Astrocyte of the cerebellum (primary cell): ENCODE results near the gene RALGPS1.

ENCODE experiments used
- DNase-seq: peaks from one replicate; pipeline ENCODE4 v3.0.0-alpha.2; 2011; ENCODE audit warnings: low read depth
- H3K4me3 ChIP-seq: 2 replicates; pipeline ENCODE4 v1.5.1; 2011; ENCODE audit warnings: mild to moderate bottlenecking, low read depth, low read length, moderate library complexity
- in situ Hi-C: cut with HindIII; loops from 2 replicates; pipeline ENCODE4 v1.10.0; 2017; ENCODE audit warnings: low sequenced_read_pairs
- TF ChIP-seq, protein P1 (sequence below): IDR thresholded peaks from 2 replicates; pipeline ENCODE4 v1.5.1; 2012; ENCODE audit warnings: low read length, low read depth, moderate library complexity, mild to moderate bottlenecking; ENCODE audit errors: missing control alignments

Gene RALGPS1

DNA sequence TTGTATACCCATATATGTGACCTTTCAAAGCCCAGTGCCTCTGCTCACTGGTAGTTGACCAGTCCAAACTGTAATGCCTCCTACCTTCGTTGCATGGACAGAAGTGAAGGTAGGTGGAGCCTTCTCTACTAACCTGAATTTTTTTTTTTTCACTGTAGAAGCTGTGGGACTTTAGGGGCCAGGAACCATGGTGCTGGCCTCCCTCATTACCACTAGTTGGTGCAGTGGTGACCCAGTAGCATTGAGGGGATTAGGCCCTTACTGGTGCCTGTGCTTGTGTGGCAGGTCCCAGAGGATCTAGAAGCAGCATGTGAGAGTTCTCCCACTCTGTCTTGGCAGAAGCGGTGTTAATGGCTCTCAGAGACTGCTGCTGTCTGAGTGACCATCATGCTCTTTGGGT, 2.3 kb downstream of the RALGPS1 start:
- TF ChIP-seq, protein P1, sequence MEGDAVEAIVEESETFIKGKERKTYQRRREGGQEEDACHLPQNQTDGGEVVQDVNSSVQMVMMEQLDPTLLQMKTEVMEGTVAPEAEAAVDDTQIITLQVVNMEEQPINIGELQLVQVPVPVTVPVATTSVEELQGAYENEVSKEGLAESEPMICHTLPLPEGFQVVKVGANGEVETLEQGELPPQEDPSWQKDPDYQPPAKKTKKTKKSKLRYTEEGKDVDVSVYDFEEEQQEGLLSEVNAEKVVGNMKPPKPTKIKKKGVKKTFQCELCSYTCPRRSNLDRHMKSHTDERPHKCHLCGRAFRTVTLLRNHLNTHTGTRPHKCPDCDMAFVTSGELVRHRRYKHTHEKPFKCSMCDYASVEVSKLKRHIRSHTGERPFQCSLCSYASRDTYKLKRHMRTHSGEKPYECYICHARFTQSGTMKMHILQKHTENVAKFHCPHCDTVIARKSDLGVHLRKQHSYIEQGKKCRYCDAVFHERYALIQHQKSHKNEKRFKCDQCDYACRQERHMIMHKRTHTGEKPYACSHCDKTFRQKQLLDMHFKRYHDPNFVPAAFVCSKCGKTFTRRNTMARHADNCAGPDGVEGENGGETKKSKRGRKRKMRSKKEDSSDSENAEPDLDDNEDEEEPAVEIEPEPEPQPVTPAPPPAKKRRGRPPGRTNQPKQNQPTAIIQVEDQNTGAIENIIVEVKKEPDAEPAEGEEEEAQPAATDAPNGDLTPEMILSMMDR, result no peak
- in situ Hi-C loops, result no loop called here
- H3K4me3 ChIP-seq, result no peak overlapping the region
- no peak for DNase-seq

DNA sequence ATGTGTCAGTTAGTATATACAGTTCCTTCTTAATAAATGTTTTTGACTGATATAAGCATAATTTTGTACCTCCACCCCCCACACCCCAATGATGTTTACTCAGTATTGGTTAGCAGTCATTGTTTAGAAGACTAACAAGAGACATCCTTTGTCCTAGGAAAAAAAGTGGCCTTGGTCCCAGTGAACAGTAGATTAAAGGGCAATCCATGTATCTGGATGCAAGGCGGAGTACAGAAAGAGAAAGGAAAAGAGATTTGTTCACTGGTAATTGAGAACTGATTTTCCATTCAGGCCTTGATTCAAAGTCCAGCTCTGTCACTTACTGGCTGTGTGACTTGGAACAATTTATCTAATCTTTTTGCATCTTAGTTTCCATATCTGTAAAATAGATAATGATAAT, 4.6 kb downstream of the RALGPS1 start:
- no peak overlapping the region for H3K4me3 ChIP-seq
- no peak for DNase-seq
- TF ChIP-seq, protein P1, result no peak
- in situ Hi-C loops, result no loop called here

DNA sequence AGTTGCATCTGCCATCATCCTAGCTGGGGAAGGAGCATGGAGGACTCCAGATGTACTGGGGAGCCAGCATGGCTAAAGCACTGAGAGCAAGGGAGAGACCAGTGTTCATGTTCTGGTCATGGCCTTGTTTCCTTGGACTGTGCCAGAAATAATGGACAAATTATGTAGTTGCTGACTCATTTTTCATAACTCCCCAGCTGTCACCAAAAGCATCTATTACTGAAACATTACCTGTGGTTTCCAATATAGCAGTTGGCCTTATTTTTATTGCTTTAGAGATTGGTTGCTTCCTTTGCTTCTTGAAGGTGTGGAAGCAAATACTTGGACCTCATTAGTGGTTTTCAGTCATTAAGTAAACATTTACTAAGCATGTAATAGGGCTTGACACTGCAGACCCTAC, 11.3 kb downstream of the RALGPS1 start:
- in situ Hi-C loops, result no loop called here
- no peak for DNase-seq
- TF ChIP-seq, protein P1, result no peak

DNA sequence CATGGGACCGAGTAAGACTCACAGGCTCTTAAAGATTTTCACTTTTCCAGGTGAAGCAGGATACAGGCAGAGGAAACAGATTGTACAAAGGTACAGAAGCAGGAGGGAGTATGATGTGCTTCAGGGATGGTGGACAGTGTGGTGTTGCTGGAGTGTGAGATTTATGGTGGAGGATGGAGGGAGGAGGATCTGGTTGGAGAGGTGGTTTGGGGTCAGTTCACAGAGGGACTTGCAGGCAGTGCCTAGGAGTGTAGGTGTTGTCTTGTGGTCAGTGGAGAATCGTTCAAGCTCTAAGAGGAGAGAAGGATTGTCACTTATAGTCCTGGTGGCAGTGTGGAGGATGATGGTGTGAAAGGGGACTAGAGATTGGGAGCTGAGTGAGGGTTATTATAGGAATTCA, 11.8 kb downstream of the RALGPS1 start:
- no peak for DNase-seq
- no peak overlapping the region for H3K4me3 ChIP-seq
- TF ChIP-seq, protein P1, result no peak
- in situ Hi-C loops, result no loop called here

More for the DNA sequence above, 11.3 kb downstream of the RALGPS1 start:
- H3K4me3 ChIP-seq, result no peak overlapping the region

DNA sequence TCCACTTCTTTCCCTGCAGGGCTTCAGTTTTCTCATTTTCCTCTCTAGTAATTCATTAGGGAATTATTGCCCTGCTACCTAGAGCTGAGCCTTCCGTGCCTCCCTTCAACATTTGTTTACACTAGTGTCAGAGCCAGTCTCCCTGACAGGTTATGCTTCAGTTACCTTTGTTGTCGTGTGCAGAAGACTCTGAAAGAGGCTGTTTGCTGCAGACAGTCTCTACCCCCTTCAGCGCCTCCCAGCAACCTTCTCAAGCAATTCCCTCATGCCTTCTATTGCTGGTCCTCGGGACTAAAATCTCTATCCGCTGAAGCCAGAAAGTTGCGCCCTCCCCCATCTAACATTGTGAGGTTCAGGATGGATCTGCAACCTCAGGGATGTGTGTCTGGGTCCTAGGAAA, 12.8 kb downstream of the RALGPS1 start:
- in situ Hi-C loops, result no loop called here
- DNase-seq, result no peak
- TF ChIP-seq, protein P1, result no peak
- no peak overlapping the region for H3K4me3 ChIP-seq

DNA sequence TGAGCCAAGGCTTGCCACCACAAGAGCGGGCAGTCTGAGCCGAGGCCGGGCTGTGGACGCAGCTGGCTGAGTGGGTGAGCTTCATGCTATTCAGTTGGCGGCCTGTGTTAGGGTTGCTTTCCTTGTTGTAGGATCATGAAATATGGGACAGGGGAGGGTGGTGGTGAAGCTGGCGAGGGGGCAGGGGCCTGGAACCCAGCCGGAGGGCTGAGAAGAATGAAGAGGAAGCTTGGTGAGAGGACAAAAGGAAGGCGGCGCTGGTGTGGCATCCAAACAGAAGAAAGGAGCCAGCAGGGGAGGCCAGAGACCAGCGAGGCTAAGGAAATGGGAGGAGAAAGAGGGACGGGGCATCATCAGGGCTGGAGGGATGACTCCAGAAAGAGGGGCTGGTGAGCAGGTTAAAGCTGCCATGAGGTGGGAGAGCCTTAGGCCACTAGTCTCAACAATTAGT, 18.3 kb downstream of the RALGPS1 start:
- TF ChIP-seq, protein P1, result no peak
- in situ Hi-C loops, result loop anchor here (5.0 kb wide), 1 partner anchor 269 kb away; no protein-coding TSS in a partner anchor
- DNase-seq, result no peak
- H3K4me3 ChIP-seq, result no peak overlapping the region
